ENCODE data around the gene TSPAN15.

GRCh38 chr10:69421611-69422308, 29.5 kb upstream of the TSPAN15 start:
- TF ChIP-seq, protein P1, sequence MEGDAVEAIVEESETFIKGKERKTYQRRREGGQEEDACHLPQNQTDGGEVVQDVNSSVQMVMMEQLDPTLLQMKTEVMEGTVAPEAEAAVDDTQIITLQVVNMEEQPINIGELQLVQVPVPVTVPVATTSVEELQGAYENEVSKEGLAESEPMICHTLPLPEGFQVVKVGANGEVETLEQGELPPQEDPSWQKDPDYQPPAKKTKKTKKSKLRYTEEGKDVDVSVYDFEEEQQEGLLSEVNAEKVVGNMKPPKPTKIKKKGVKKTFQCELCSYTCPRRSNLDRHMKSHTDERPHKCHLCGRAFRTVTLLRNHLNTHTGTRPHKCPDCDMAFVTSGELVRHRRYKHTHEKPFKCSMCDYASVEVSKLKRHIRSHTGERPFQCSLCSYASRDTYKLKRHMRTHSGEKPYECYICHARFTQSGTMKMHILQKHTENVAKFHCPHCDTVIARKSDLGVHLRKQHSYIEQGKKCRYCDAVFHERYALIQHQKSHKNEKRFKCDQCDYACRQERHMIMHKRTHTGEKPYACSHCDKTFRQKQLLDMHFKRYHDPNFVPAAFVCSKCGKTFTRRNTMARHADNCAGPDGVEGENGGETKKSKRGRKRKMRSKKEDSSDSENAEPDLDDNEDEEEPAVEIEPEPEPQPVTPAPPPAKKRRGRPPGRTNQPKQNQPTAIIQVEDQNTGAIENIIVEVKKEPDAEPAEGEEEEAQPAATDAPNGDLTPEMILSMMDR (conservative IDR thresholded peaks at IDR 0.05) = no peak
- no peak for TF ChIP-seq EZH2 (IDR thresholded peaks at IDR 0.05; ENCODE audit: low read depth)
